ENCODE results near the gene TXN.

- TF ChIP-seq CTCF (IDR thresholded peaks at IDR 0.05) (no peak), POLR2A (IDR thresholded peaks at IDR 0.05) (no peak)
These were observed 27.4 kb upstream of the TXN start for GRCh38 chr9:110283751-110284150.

All from esophagus squamous epithelium (tissue), 4 donors.